ENCODE measurements around the gene LRFN2. TPM values are rescaled to one million over a fixed set of nuclear protein-coding genes. Genes with fewer than 3 reads are reported as not detected.

The LRFN2 gene
- polyA plus RNA-seq, 3 donors: not detected

GRCh38 chr6:40439026-40439800 is 148.0 kb downstream of the LRFN2 start:
- H3K36me3 ChIP-seq (replicated peaks in 1 of 2; ENCODE audit: control insufficient read depth in 1 of 2, insufficient read depth in 2 of 2, low read length in 2 of 2): no peaks in the 10 kb centered on the region
- no peak overlapping the region for H3K27ac ChIP-seq (ENCODE audit: low read depth in 1 of 2, low read length in 2 of 2)
- H4K20me1 ChIP-seq (ENCODE audit: insufficient read depth, low read length): no peaks in the 10 kb centered on the region
- no peak overlapping the region for H2AFZ ChIP-seq (ENCODE audit: insufficient read depth, low read depth, low read length, poor library complexity, severe bottlenecking)
- Mint-ChIP-seq H3K4me3 (no peak overlapping the region), H3K27me3 (ENCODE audit: low read depth in 3 of 3) (peaks cover 2 to 4% (median 4%) of the 10 kb centered on the region in 3 donors), H3K36me3 (no peaks in the 10 kb centered on the region), H3K27ac (peak overlapping the region in 1 of 7 donors; percentile 25), H3K4me1 (peaks cover 12% of the 10 kb centered on the region), H3K9me3 (peaks cover 0 to 2% (median 0%) of the 10 kb centered on the region in 7 donors)
- DNase-seq: no peak
- no peak overlapping the region for H3K4me2 ChIP-seq (replicated peaks; ENCODE audit: extremely low read depth, low read length, poor library complexity, severe bottlenecking)
- no peaks in the 10 kb centered on the region for H3K27me3 ChIP-seq (ENCODE audit: control insufficient read depth in 2 of 2, insufficient read depth in 2 of 2, low read length in 2 of 2)
- H3K9ac ChIP-seq (ENCODE audit: insufficient read depth, low read length, poor library complexity, severe bottlenecking): no peak overlapping the region
- H3K4me3 ChIP-seq (replicated peaks in 1 of 3; ENCODE audit: low read depth in 2 of 3, low read length in 3 of 3): no peak overlapping the region
- intact Hi-C loops (cut with micrococcal nuclease): no loop called here
- H3K4me1 ChIP-seq (ENCODE audit: control insufficient read depth in 1 of 2, insufficient read depth in 2 of 2, low read length in 2 of 2): no peaks in the 10 kb centered on the region
- no peaks in the 10 kb centered on the region for H3K79me2 ChIP-seq (ENCODE audit: insufficient read depth, low read length)
- WGBS (ENCODE audit: insufficient coverage): 57% methylated on average over 2 of the region's 7 CpGs
- no peak for TF ChIP-seq CTCF (IDR thresholded peaks at IDR 0.05)
- H3K9me3 ChIP-seq (replicated peaks in 1 of 2; ENCODE audit: control insufficient read depth in 1 of 2, insufficient read depth in 1 of 2, low read length in 2 of 2): no peaks in the 10 kb centered on the region

DNA sequence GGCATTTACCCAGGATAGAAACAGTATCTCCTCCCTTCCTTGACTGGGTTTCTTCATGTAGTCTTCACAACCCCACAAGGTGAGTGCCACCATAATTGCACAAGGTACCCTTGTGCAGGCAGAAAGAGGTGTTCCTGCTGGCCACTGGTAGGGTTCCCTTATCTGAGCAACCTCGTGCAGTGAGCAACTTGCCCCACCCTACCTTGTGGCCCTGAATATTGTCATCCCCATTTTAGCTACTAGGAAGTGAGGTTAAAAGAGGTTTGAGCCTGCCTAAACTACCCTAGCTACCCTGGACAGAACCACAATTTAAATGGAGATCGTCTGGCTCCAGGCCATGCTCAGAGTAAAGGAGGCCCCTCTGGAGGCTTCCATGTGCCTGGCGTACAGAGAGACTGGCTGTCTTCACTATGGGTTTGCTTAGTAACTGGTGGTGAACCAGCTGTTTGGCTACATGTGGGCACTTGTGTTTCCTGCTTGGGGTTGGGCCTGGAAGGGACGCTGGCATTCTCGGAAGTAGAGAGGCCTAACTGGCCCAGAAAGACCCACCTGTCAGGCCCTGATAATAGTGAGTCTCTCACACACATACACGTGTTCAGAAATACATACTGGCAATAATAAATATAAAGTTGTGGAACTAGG is 148.8 kb downstream of the LRFN2 start:
- H2AFZ ChIP-seq (ENCODE audit: insufficient read depth, low read depth, low read length, poor library complexity, severe bottlenecking): no peak overlapping the region
- no peaks in the 10 kb centered on the region for H3K36me3 ChIP-seq (replicated peaks in 1 of 2; ENCODE audit: control insufficient read depth in 1 of 2, insufficient read depth in 2 of 2, low read length in 2 of 2)
- intact Hi-C loops (cut with micrococcal nuclease): no loop called here
- no peak for TF ChIP-seq CTCF (IDR thresholded peaks at IDR 0.05)
- no peak overlapping the region for H3K4me3 ChIP-seq (replicated peaks in 1 of 3; ENCODE audit: low read depth in 2 of 3, low read length in 3 of 3)
- no peak for DNase-seq
- H4K20me1 ChIP-seq (ENCODE audit: insufficient read depth, low read length): no peaks in the 10 kb centered on the region
- H3K9ac ChIP-seq (ENCODE audit: insufficient read depth, low read length, poor library complexity, severe bottlenecking): no peak overlapping the region
- H3K27ac ChIP-seq (ENCODE audit: low read depth in 1 of 2, low read length in 2 of 2): no peak overlapping the region
- no peaks in the 10 kb centered on the region for H3K79me2 ChIP-seq (ENCODE audit: insufficient read depth, low read length)
- Mint-ChIP-seq H3K4me3 (no peak overlapping the region), H3K27ac (peak overlapping the region in 1 of 7 donors; percentile 38), H3K27me3 (ENCODE audit: low read depth in 3 of 3) (peaks cover 0 to 4% (median 4%) of the 10 kb centered on the region in 3 donors), H3K4me1 (peaks cover 12% of the 10 kb centered on the region), H3K9me3 (peaks cover 0 to 2% (median 0%) of the 10 kb centered on the region in 7 donors), H3K36me3 (no peaks in the 10 kb centered on the region)
- no peaks in the 10 kb centered on the region for H3K4me1 ChIP-seq (ENCODE audit: control insufficient read depth in 1 of 2, insufficient read depth in 2 of 2, low read length in 2 of 2)
- H3K9me3 ChIP-seq (replicated peaks in 1 of 2; ENCODE audit: control insufficient read depth in 1 of 2, insufficient read depth in 1 of 2, low read length in 2 of 2): no peaks in the 10 kb centered on the region
- WGBS (ENCODE audit: insufficient coverage): 31% methylated on average over 2 of the region's 6 CpGs
- H3K4me2 ChIP-seq (replicated peaks; ENCODE audit: extremely low read depth, low read length, poor library complexity, severe bottlenecking): no peak overlapping the region
- no peaks in the 10 kb centered on the region for H3K27me3 ChIP-seq (ENCODE audit: control insufficient read depth in 2 of 2, insufficient read depth in 2 of 2, low read length in 2 of 2)

All from CD14-positive monocyte (primary cell).